ENCODE measurements around the gene PDE4D. TPM values are rescaled to one million over a fixed set of nuclear protein-coding genes. Genes with fewer than 3 reads are reported as not detected.

Gene PDE4D
- total and polyA plus RNA-seq, 2 of the 4 experiments (the other 2 are of a cell fraction) = 1.4 to 7.9 TPM

DNA sequence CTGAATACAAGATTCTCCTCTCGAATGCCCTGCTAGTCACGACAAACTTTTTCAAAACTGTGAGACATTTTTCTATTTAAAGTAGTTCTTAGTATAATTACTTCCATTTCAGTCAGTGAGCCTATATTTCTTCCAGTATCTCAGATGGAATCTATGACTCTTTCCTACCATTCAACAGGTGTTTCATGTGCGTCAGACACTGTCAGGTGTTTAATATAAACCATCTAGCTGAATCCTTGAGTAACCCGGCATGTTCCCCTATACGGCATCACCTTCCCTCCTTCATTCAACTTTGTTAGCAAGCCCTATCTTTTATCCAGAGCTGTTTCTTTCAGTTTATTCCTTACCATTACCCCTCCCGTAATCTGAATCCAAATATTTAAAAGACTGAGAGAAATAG is 891.8 kb downstream of the PDE4D start:
- H2AK5ac ChIP-seq (ENCODE audit: low read depth, low read length) = no peak overlapping the region
- no peak overlapping the region for H2BK120ac ChIP-seq (ENCODE audit: low read depth, low read length)
- H3K4me2 ChIP-seq (ENCODE audit: low read depth, low read length) = no peak overlapping the region; the same call in 1 of the 2 replicates
- dilution Hi-C loops (cut with HindIII; ENCODE audit: low sequenced_read_pairs, unreplicated experiment) = no loop called here
- no peak overlapping the region for H2BK5ac ChIP-seq (ENCODE audit: low read depth, low read length, poor library complexity, severe bottlenecking)
- no peaks in the 10 kb centered on the region for H3K9me3 ChIP-seq (ENCODE audit: control insufficient read depth, insufficient read depth, low read length)
- no peak overlapping the region for H3K27ac ChIP-seq (ENCODE audit: insufficient read depth, low read length)
- H4K91ac ChIP-seq (ENCODE audit: insufficient read depth, low read depth, low read length) = no peak overlapping the region
- no peak overlapping the region for H3K56ac ChIP-seq (ENCODE audit: extremely low read depth, insufficient read depth, low read length)
- ChIA-PET POLR2A (ENCODE audit: unreplicated experiment) (no interaction called here), CTCF (interaction anchor here (1.4 kb wide), 1 partner anchor 17 kb away, joined by 3 read pairs; no protein-coding TSS in a partner anchor)
- H4K5ac ChIP-seq (ENCODE audit: low read depth, low read length) = no peak overlapping the region
- no peak overlapping the region for H3K4ac ChIP-seq (ENCODE audit: low read depth, low read length)
- H2BK15ac ChIP-seq (ENCODE audit: low read depth, low read length) = no peak overlapping the region
- no peak overlapping the region for H2AFZ ChIP-seq (replicated peaks; ENCODE audit: low read length, poor library complexity)
- in situ Hi-C loops (cut with MboI; ENCODE audit: low sequenced_read_pairs) = loop anchor here (10.0 kb wide), 1 partner anchor 107 kb away; no protein-coding TSS in a partner anchor
- no peak for DNase-seq
- peaks cover 24% of the 10 kb centered on the region for H4K20me1 ChIP-seq (ENCODE audit: insufficient read depth, low read length)
- H3K18ac ChIP-seq (ENCODE audit: low read depth, low read length) = no peak overlapping the region
- H4K8ac ChIP-seq (ENCODE audit: low read depth in 2 of 2, low read length in 2 of 2) = no peak overlapping the region
- no peak overlapping the region for H3K4me3 ChIP-seq (ENCODE audit: insufficient read depth, low read depth, low read length)
- H3K36me3 ChIP-seq (ENCODE audit: control insufficient read depth, insufficient read depth, low read length) = peaks cover 2% of the 10 kb centered on the region
- no CpG with 5 or more reads among the region's 6 CpGs for WGBS, 2 experiments (ENCODE audit: extremely low coverage in 2 of 2, insufficient read length in 1 of 2)
- peaks cover 29 to 35% of the 10 kb centered on the region in 2 experiments for H3K79me1 ChIP-seq (ENCODE audit: low read depth in 1 of 2, low read length in 2 of 2)
- intact Hi-C loops (cut with micrococcal nuclease) = no loop called here
- no peak overlapping the region for H2AK9ac ChIP-seq (replicated peaks; ENCODE audit: low read depth, low read length, poor library complexity)
- H3K9me1 ChIP-seq (ENCODE audit: insufficient read depth, low read length) = peaks cover 5% of the 10 kb centered on the region; the same call in 1 of the 2 replicates
- H3K14ac ChIP-seq (replicated peaks; ENCODE audit: low read depth, low read length) = no peak overlapping the region
- peaks cover 8% of the 10 kb centered on the region; the same call in 1 of the 2 replicates for H3K4me1 ChIP-seq (ENCODE audit: control insufficient read depth, insufficient read depth, low read length)
- H3K27me3 ChIP-seq (ENCODE audit: control insufficient read depth, insufficient read depth, low read length) = no peaks in the 10 kb centered on the region
- no peak overlapping the region for H3K23ac ChIP-seq (ENCODE audit: low read depth, low read length)
- TF ChIP-seq RAD21 (IDR thresholded peaks at IDR 0.05; ENCODE audit: low read length) = no peak
- TF ChIP-seq NFE2L2 (IDR thresholded peaks at IDR 0.05; ENCODE audit: low read depth, low read length) = no peak
- TF ChIP-seq, protein P1, sequence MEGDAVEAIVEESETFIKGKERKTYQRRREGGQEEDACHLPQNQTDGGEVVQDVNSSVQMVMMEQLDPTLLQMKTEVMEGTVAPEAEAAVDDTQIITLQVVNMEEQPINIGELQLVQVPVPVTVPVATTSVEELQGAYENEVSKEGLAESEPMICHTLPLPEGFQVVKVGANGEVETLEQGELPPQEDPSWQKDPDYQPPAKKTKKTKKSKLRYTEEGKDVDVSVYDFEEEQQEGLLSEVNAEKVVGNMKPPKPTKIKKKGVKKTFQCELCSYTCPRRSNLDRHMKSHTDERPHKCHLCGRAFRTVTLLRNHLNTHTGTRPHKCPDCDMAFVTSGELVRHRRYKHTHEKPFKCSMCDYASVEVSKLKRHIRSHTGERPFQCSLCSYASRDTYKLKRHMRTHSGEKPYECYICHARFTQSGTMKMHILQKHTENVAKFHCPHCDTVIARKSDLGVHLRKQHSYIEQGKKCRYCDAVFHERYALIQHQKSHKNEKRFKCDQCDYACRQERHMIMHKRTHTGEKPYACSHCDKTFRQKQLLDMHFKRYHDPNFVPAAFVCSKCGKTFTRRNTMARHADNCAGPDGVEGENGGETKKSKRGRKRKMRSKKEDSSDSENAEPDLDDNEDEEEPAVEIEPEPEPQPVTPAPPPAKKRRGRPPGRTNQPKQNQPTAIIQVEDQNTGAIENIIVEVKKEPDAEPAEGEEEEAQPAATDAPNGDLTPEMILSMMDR (conservative IDR thresholded peaks at IDR 0.05; ENCODE audit: low read depth, low read length) = no peak
- no peak for TF ChIP-seq SMC3 (IDR thresholded peaks at IDR 0.05; ENCODE audit: low read depth, low read length)
- no peak for TF ChIP-seq RFX5 (IDR thresholded peaks at IDR 0.05; ENCODE audit: low read depth, low read length)
- TF ChIP-seq MAFK (IDR thresholded peaks at IDR 0.05; ENCODE audit: low read depth, low read length) = no peak
- TF ChIP-seq FOS (IDR thresholded peaks at IDR 0.05; ENCODE audit: low read depth, low read length) = no peak
- no peak for TF ChIP-seq POLR2A (IDR thresholded peaks at IDR 0.05; ENCODE audit: low read depth, low read length)
- TF ChIP-seq, protein P2, sequence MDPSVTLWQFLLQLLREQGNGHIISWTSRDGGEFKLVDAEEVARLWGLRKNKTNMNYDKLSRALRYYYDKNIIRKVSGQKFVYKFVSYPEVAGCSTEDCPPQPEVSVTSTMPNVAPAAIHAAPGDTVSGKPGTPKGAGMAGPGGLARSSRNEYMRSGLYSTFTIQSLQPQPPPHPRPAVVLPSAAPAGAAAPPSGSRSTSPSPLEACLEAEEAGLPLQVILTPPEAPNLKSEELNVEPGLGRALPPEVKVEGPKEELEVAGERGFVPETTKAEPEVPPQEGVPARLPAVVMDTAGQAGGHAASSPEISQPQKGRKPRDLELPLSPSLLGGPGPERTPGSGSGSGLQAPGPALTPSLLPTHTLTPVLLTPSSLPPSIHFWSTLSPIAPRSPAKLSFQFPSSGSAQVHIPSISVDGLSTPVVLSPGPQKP (IDR thresholded peaks at IDR 0.05; ENCODE audit: borderline replicate concordance, low read depth, low read length) = no peak
- TF ChIP-seq MAZ (IDR thresholded peaks at IDR 0.05; ENCODE audit: borderline replicate concordance, low read depth, low read length) = no peak
- no peak for TF ChIP-seq BHLHE40 (IDR thresholded peaks at IDR 0.05; ENCODE audit: low read depth, low read length)
- no peak for TF ChIP-seq RCOR1 (IDR thresholded peaks at IDR 0.05; ENCODE audit: insufficient replicate concordance, low read length)
- TF ChIP-seq CEBPB (IDR thresholded peaks at IDR 0.05; ENCODE audit: low read depth, low read length) = no peak
- TF ChIP-seq CHD1 (IDR thresholded peaks at IDR 0.05; ENCODE audit: low read depth, low read length) = no peak
- no peak overlapping the region for H2BK20ac ChIP-seq (ENCODE audit: low read depth, low read length)
- ATAC-seq (ENCODE audit: low read depth) = no peak
- H3K9ac ChIP-seq (ENCODE audit: low read depth, low read length) = no peak overlapping the region
- BruUV-seq (replicated peaks) = no TSS peak

All from IMR-90 (cell line).